Activated CD4-positive, CD25-positive, alpha-beta regulatory T cell treated with anti-CD3 and anti-CD28 coated beads, Interleukin-2, amount 50 U/mL, for 16 hours (primary cell): ENCODE results near the gene POLR3GL.
"Not testable (repeated sequence)": the region's sequence is repeated elsewhere in the genome, so short reads cannot be mapped to it uniquely, and the experiment has no call there.

ENCODE experiments used
- DNase-seq: peaks from one replicate; pipeline ENCODE4 v3.0.0-alpha.2; 2020; ENCODE audit warnings: low read depth, low spot score

POLR3GL gene

DNA sequence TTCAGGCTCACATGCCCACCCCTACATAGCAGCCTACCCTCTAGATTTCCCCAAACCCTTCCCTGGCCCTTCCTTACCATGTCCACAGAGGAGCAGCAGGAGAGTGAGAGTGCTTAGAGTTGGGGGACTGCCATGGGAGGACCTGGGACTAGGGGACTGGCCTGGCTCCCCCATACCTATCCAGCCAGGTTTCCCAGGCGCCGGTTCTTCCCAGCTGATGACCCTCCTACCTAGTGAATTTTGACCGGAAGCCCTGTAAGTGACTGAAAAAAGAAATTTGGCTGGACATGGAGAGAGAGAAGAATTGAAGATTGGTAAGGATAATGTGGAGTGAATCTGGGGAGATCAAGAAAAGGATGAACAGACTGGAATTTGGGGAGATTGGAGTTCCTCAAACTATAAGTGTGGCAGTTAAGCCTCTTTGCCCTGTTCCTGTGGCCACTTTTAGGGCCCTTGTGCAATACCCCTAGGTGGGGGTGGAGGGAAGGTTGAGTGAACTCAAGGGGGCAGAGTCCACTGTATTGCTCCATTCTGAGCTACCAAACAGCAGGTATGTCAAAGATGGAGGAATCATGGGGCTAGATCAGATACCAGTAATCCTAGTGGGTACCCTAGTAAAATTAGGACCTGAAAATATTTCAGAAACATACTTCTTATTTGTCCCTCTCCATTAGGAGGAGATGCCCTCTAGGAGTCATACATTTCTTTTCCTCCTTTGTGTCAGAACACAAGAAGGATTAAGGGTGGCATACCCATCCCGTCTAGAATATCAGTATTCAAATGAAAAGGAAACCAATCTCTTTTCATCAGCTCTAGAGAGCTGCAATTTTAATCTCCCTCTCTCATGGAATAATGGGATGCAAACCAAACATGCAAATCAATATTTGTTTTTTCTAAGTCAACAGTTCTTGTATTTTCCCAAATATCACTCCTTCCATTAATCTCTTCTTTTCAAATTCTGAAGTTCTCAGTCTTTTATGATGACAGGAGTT, 55.9 kb downstream of the POLR3GL start:
- DNase-seq = no peak

DNA sequence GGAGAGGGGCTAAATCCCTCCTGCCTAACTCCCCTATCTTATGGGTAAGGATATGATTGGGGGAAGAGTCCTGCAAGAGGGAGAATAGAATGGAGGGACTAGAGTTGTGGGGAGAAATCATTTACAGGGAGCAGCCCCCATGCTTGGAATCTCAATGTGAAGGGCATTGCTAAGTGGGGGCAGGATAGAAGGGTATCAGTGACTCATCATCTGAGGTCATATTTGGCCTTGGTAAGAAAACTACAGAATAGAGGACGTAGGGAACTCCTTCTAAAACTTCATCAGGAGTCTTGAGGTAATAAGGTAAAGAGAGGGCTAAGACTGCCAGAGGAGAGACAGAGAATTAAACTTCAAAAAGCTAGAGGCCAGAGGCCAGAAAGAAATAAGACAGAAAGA, 56.6 kb downstream of the POLR3GL start:
- DNase-seq = no peak

DNA sequence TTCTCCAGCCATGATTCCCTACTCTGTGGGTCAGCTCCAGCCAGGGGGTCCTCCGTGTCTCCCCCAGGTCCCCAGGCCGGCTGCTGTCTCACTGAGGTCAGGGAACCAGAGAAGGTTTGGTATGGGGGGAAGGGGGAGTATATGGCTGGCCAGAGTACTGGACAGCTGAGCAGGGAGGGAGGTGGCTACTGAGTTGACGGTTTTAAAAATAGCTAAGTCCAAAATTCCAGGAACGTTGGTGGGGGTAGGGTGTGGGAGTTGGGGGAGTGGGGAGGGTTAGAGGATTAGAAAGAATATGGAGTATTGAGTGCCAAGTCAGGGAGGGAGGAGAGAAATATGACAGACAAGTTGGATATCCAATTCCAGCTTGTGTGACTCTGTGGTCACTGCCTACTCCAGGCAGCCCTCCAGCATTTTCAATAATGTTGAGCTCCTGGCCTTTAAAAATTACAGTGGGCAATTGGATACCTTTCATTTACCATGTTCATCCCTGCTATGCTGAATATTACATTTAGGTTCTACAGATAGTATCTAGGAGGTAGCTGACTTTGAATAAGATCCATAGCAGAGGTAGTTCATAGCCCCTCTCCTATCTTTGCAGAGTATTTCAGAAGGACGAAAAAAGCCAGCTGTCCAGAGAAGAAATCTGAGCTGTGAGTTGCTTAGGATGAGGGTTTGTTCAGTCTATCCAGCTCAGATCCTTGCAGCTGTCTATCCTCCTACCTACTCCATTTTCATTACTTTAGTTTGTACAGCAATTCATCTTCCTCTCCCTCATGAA, 57.3 kb downstream of the POLR3GL start, which contains the start of gene HJV:
HJV (minus strand) TSS at position 114 of the 781 bp plus-strand sequence. CDS start 1,504 bp downstream, outside the sequence.
- DNase-seq = no peak

DNA sequence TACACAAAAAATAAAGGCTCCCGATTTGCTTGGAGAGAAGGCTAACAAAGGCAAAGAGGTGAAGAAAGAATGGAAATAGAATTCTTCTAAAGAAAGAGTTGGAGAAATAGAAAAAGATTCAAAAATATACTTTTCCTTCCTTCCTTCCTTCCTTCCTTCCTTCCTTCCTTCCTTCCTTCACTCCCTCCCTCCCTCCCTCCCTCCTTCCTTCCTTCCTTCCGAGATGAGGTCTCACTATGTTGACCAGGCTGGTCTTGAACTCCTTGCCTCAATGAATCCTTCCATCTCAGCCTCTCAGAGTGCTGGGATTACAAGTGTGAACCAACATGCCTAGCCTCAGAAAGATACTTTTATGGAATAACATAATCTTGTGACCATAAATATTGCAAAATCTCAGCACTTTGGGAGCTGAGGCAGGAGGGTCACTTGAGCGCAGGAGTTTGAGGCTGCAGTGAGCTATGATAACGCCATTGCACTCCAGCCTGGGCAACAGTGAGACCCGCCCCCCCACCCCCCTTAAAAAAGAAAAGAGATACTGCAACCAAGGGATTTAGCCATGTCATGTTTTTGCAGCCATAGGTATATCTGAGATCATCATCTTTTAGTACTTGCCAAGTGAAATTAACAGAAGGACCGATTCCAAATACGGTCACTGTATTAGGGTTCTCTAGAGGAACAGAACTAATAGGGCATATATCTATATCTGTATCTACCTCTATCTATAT, 58.1 kb downstream of the POLR3GL start:
- DNase-seq = no peak

DNA sequence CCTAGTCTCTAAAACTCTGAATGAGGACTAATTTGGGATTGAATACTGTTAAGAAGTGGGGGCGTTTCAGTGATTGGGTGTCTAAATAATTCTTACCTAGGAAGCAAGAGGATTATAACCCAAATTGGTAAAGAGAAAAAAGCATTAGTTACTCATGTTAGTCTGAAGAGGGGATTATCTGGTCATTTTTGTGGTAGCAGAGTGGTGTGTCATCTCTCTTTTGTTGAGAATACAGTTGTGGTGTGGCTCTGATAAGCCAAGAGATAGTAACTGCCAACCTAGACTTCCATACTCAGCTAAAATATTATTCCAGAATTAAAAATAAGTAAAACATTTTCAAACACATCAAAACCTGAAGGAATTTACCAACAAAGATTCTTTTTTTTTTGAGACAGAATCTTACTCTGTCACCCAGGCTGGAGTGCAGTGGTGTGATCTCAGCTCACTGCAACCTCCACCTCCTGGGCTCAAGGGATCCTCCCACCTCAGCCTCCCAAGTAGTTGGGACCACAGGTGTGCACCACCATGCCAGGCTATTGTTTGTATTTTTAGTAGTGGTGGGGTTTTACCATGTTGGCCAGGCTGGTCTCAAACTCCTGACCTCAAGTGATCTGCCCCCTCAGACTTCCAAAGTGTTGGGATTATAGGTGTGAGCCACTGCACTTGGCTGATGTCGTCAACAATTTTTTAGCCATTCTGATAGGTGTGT, 61.5 kb downstream of the POLR3GL start:
- DNase-seq = not testable (repeated sequence)

DNA sequence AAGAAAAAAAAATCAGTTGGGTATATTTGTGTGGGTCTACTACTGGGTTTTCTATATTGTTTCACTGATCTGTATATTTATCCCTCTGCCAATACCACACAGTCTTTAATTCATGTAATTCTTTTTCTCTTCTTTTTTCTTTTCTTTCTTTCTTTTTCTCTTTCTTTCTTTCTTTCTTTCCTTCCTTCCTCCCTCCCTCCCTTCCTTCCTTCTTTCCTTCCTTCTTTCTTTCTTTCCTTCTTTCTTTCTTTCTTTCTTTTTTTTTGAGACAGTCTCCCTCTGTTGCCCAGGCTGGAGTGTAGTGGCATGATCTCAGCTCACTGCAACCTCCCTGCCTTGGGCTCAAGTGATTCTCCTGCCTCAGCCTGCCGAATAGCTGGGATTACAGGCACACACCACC, 62.2 kb downstream of the POLR3GL start:
- DNase-seq = not testable (repeated sequence)
